GM19328 (cell line): Measurements from ENCODE around the gene LYPLA2.
"Not testable (repeated sequence)": the region's sequence is repeated elsewhere in the genome, so short reads cannot be mapped to it uniquely, and the experiment has no call there.

Experiments
- ATAC-seq: cut with Tn5 transposase; IDR thresholded peaks from one replicate; pipeline ENCODE4 v1.9.1; 2021; ENCODE audit warnings: mild to moderate bottlenecking, moderate library complexity; ENCODE audit not compliant: unreplicated experiment

Gene LYPLA2

GRCh38 chr1:23777979-23778814 is 12.7 kb upstream of the LYPLA2 start, which contains the start of gene PITHD1:
PITHD1 (plus strand) TSS chr1:23778418; CDS start chr1:23778516, 98 bp downstream.
- peak; percentile 75 for ATAC-seq

GRCh38 chr1:23779826-23780371 is 11.0 kb upstream of the LYPLA2 start:
- ATAC-seq: no peak

- not testable (repeated sequence) for ATAC-seq
These were observed 7.8 kb upstream of the LYPLA2 start for GRCh38 chr1:23783141-23783540.

- no peak for ATAC-seq
These were observed 6.1 kb upstream of the LYPLA2 start for GRCh38 chr1:23784846-23785245.

- ATAC-seq: no peak
These were observed 3.2 kb upstream of the LYPLA2 start for GRCh38 chr1:23787701-23788100.

GRCh38 chr1:23788695-23789094 is 2.2 kb upstream of the LYPLA2 start:
- no peak for ATAC-seq

GRCh38 chr1:23791516-23792047 is 637 bp downstream of the LYPLA2 start:
- ATAC-seq: no peak

GRCh38 chr1:23792151-23792945 is 1.4 kb downstream of the LYPLA2 start:
- ATAC-seq: no peak

GRCh38 chr1:23793018-23793781 is 2.3 kb downstream of the LYPLA2 start:
- ATAC-seq: no peak

- no peak for ATAC-seq
These were observed 3.2 kb downstream of the LYPLA2 start for GRCh38 chr1:23793861-23794731.

- ATAC-seq: not testable (repeated sequence)
These were observed 3.8 kb downstream of the LYPLA2 start for GRCh38 chr1:23794732-23795182.

GRCh38 chr1:23795676-23796465 is 4.9 kb downstream of the LYPLA2 start:
- no peak for ATAC-seq

- ATAC-seq: no peak
These were observed 5.7 kb downstream of the LYPLA2 start for GRCh38 chr1:23796466-23797271.

GRCh38 chr1:23797478-23798448 is 6.8 kb downstream of the LYPLA2 start:
- ATAC-seq: no peak

GRCh38 chr1:23798662-23799142 is 7.8 kb downstream of the LYPLA2 start:
- ATAC-seq: no peak

GRCh38 chr1:23799255-23799569 is 8.3 kb downstream of the LYPLA2 start:
- no peak for ATAC-seq
